OCI-M2 (cell line): ENCODE data around the gene SCD5.

Source experiments
- DNase-seq: peaks from one replicate; lab custom pipeline; 2025; ENCODE audit not compliant: unreplicated experiment; lab: John Stamatoyannopoulos, UW

The SCD5 gene

DNA sequence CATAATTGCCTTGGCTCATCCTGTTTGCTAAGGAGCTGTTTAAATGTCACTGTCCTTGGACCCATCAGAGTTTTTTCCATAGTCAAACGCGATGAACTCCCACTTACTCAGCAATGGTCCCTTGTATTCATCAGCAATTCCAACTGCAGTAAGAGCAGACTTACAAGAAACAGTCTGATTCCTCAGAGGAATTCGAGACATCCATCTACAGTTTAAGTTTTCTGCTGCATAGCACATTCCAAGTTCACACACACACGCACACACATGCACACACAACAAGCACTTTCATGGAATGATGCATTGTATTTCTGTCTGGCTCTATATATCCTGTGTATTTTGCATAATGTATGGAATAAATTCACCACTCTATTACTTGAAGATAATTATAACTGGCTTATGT is 204.1 kb downstream of the SCD5 start:
- DNase-seq: no peak

DNA sequence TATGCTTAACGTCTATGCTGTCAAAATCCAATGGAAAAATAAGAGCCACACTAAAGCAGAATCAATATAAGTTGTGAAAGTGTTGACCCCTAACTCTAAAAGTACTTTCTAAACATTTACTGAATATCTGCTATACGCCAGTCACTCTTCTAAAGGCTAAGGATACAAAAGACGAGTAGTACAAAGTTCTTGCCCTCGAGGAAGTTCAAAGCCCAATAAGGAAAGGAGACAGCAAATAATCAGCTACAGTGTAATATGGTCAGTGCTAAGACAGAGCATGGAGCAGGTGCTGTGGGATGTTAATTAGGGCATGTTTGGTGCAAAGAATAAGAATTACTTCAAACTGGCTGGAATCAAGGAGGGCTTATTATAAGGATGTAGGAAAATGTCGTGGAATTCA is 205.2 kb downstream of the SCD5 start:
- no peak for DNase-seq

DNA sequence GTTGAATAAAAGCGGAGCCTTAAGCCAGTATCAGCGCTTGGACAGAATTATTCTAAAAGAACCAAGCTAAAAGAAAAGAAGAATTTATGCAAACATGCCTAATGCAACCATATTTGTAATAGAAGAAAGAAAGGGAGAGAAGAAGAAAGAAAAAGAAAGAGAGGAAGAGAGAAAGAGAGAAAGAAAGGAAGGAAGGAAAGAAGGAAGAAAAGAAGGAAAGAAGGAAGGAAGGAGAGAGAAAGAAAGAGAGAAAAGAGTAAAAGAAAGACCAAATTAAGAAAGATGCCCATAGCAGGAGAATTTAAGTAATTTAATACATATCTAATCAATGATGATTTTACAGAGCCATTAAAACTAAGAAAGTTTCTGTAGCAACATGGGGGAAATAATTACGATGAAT is 206.0 kb downstream of the SCD5 start:
- DNase-seq: no peak

DNA sequence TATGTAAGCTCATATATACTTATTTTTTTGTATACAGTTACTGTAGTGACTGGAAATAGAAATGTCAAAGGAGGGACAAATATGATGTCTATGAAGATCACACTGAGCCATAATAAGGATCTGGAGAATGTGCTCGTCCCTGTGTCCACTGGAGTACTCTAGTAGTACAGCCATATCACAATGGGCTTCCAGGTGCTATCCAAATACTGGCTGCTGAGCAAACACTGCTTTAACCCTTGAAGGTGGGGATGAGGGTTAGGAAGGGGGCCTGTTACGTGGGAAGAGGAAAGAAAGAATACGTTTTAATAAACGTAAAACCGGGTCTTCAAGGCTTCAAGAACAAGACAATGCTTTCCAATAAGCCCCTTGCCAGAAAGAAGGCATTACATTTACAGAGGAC is 207.0 kb downstream of the SCD5 start:
- DNase-seq: no peak

DNA sequence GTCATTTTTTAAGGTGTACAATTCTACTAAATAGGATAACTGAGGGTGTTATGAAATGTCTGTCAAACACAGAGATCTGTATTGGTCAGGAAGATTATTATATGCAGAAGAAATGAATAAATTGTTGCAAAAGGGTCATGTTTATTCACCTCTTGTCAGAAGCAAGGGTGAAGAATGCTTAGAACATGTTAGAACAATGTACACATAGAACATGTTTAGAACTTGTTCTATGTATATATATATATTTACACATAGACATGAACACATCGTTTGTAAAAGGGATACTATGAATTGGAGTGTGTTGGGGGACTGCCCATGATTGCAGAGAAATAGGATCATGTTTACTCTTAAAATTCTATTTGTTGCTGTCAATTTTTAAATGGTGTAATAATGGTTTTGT is 208.8 kb downstream of the SCD5 start:
- DNase-seq: no peak

DNA sequence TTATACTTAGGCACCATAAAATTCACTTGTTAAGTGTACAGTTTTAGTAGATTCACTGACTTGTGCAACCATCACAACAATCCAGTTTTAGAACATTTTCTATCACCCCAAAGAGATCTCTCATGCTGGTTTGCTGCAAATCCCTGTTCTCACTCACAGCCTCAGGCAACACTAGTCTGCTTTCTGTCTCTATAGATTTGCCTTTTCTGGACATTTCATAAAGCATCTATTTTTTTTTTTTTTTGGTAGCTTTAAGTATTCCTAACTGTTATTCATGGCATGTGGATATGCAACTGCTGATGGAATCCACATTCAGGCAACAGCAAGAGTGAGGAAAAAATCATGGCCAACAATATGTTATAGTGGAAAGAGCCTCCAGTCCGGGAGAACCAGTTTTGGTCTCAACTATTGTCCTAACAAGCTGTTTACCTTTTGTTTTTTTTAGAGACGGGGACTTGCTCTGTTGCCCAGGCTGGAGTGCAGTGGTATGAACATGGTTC is 209.8 kb downstream of the SCD5 start:
- DNase-seq: no peak

DNA sequence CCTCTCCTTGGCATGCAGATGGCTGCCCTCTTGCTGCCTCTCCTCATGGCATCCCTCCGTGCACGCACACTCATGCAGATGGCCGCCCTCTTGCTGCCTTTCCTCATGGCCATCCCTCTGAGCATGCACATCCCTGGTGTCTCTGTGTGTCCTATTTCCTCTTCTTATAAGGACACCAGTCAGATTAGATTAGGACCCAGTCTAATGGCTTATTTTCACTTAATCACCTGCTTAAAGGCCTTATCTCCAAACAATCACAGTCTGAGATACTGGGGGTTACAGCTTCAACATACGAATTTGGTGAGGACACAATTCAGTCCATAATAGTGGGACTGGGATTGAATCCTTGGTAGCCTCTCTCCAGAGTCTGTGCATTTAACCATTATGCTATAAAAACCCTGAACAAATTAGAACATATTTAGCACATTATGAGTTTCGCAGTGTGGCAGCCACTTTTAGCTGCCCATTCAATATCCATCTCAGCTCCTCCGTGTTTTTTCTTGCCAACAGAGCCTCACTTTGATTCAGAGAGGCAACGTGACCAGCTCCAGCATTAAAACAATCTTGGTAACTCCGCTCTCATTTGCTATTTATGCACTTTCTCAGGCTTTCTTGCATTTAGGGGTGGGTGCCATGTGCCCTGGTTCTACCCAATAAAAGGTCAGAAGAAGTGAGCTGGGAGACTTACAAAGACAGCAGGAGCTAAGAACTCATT is 210.6 kb downstream of the SCD5 start:
- DNase-seq: no peak

DNA sequence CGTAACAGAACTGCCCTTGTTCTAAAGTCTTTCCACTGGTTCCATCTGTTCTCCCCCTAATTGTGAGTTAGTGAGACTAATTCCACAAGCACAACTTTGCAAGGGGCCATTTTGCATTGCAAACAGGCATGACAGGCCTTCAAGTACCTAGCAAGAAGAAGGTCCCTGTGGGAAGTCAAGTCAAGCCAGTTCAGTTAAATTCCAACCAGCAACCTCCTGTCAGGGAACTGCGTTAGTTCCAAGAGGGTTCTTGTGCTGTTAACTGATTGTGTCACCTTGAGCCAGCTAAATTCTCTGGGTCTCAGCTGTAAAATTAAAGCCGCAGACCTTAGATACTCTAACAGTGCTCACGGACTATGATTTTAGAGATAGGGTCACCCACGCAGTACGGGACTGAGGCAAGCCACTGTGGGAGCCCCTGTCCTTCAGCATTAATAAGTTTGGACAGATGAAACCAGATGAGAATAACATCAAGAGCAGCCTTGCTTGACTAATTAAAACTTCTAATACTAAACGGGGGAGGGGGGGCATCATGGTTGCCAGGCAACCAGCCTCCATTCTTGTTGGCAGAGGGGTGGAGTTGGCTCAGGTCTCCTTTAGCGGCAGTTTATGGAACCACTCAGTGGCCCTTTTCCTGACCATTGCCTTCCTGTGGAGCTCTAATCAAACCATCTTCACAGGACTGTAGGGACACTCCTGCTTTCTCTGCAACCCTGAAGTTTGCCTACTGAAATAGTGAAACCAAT is 212.7 kb downstream of the SCD5 start:
- DNase-seq: no peak

DNA sequence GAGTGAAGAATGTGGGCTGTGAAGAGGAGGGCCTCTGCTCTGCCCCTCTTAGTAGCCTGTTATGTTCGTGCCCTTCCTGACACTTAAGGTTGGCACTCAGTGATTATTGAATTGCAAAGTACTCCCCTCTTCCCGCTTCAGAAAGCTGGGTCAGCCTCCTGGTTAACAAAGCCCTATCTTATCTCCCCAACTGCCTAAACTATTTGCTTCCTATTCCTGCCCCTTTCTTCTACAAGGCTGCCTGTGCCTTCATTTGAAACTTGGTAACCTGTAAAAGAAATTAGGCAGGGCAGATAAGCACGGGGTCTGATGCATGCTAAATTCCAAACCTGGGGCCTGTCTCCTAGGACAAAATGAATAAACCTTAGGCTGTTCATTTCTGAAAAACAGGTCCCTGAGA is 213.7 kb downstream of the SCD5 start:
- no peak for DNase-seq

DNA sequence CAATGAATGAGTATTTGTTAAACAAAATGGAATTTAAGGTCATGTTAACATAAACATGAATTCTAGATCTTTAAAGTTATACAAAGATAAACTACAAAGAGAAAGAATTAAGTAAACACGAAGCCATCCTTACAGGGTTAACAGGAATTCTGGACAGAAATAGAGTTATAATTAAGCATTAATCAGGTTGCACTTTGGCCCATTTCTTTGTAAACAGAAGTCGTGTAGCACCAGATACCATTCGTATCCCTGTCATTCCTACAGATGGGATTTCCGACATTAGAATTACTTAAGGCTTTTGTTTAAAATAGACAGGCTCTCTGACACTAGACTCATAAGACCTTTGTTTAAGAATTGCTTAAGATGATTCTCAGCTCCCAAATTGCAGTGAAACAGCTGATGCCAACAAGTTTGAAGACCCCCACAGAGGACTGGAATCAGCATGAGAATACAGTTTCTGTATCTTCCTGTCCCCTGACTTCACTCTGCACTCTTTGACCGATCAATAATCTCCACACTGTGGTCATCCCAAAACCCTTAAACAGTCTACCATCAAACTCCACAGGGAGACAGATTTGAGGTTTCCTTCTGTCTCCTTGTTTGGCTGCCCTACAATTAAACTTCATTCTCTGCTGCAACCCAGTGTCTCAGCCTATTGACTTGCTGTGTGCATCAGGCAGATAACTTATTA is 214.6 kb downstream of the SCD5 start:
- DNase-seq: no peak

DNA sequence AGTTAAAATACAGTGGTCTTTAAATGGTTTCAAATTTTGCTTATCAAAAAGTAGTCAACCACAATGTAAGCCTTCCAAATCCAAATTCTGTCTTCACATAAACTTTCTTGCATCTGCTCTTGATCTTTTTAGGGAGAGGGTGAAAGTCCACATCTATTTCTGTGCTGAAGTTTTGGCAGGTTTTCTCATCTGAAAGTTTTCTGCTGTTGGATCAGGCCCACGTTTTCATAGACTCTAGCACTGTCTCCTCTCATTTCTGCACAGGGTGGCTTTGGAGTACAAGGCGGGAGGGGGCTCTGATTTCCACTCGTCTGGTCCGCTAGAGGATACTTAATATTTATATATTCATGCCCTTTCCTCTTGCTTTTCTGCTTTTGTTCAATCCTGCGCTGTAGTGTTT is 218.7 kb downstream of the SCD5 start:
- DNase-seq: no peak
